ENCODE results near the gene ANKS4B. TPM values are rescaled to one million over a fixed set of nuclear protein-coding genes. Genes with fewer than 3 reads are reported as not detected.

The ANKS4B gene
- total RNA-seq, 1 experiment from 2014 or later: 0.09 TPM

DNA sequence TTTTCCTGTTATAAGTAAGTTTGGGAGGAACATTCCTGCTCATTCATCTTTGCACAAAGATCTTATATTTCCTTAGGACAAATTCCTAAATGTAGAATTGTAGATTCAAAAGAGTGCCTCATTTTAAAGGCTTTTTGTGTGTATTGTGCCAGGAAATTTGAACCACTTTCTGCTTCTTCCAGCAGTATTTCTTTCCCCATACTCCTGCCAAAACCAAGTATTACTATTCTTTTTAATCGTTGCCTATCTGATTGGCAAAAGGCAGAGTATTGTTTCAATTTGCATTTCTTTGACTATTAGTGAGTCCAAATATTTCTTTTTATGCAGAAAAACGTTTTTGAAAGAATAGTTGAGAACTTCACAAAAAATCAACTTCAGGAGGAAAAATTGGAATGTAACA lies 9.3 kb downstream of the ANKS4B start:
- H2BK12ac ChIP-seq (ENCODE audit: insufficient read length, low read depth, low read length): no peak overlapping the region
- H3K4me3 Mint-ChIP-seq: no peak overlapping the region
- no peak for DNase-seq
- H3K27ac ChIP-seq (ENCODE audit: insufficient read length, low read depth, low read length): no peak overlapping the region
- no peak overlapping the region for H2BK15ac ChIP-seq (ENCODE audit: low read depth, low read length)
- H3K27me3 ChIP-seq (ENCODE audit: insufficient read depth, low read length): no peaks in the 10 kb centered on the region
- no peaks in the 10 kb centered on the region for H3K79me2 ChIP-seq (ENCODE audit: insufficient read depth, low read length)
- no peaks in the 10 kb centered on the region for H3K9me3 Mint-ChIP-seq
- no peaks in the 10 kb centered on the region for H3K4me1 ChIP-seq (ENCODE audit: insufficient read depth, low read length)
- H3K18ac ChIP-seq (ENCODE audit: insufficient read length, low read depth, low read length): no peak overlapping the region
- no peak overlapping the region for H2BK20ac ChIP-seq (ENCODE audit: low read depth, low read length, poor library complexity, severe bottlenecking)
- no peak overlapping the region for H3K9ac ChIP-seq (ENCODE audit: extremely low read depth, insufficient read length, low read length)
- H3K9me3 ChIP-seq (ENCODE audit: control insufficient read depth, low read depth, low read length): no peaks in the 10 kb centered on the region
- H3K36me3 Mint-ChIP-seq (ENCODE audit: insufficient read depth in 1 of 3, low read depth in 3 of 3): no peaks in the 10 kb centered on the region
- no peak overlapping the region for H3T11ph ChIP-seq (ENCODE audit: low read length)
- no peak overlapping the region for H2BK120ac ChIP-seq (ENCODE audit: low read depth, low read length, poor library complexity, severe bottlenecking)
- no peaks in the 10 kb centered on the region for H4K20me1 ChIP-seq (ENCODE audit: control insufficient read depth, insufficient read depth, insufficient read length)
- no peak overlapping the region for H3K23ac ChIP-seq (ENCODE audit: insufficient read length, low read depth, low read length)
- H3K27me3 Mint-ChIP-seq (ENCODE audit: low read depth): no peaks in the 10 kb centered on the region
- H3K56ac ChIP-seq (ENCODE audit: insufficient read length, low read depth, low read length): no peak overlapping the region
- H3K27ac Mint-ChIP-seq: no peak overlapping the region
- no peaks in the 10 kb centered on the region for H3K23me2 ChIP-seq (ENCODE audit: insufficient read length, low read depth, low read length, poor library complexity, severe bottlenecking)
- no peak overlapping the region for H4K91ac ChIP-seq (ENCODE audit: insufficient read length, low read depth, low read length)
- H2AK5ac ChIP-seq (ENCODE audit: insufficient read length, low read length): no peak overlapping the region
- H3K4me1 Mint-ChIP-seq: peaks cover 8 to 10% of the 10 kb centered on the region in 2 experiments
- H3K79me1 ChIP-seq (ENCODE audit: insufficient read depth, low read depth, low read length, poor library complexity, severe bottlenecking): no peaks in the 10 kb centered on the region
- TF ChIP-seq, protein P1, sequence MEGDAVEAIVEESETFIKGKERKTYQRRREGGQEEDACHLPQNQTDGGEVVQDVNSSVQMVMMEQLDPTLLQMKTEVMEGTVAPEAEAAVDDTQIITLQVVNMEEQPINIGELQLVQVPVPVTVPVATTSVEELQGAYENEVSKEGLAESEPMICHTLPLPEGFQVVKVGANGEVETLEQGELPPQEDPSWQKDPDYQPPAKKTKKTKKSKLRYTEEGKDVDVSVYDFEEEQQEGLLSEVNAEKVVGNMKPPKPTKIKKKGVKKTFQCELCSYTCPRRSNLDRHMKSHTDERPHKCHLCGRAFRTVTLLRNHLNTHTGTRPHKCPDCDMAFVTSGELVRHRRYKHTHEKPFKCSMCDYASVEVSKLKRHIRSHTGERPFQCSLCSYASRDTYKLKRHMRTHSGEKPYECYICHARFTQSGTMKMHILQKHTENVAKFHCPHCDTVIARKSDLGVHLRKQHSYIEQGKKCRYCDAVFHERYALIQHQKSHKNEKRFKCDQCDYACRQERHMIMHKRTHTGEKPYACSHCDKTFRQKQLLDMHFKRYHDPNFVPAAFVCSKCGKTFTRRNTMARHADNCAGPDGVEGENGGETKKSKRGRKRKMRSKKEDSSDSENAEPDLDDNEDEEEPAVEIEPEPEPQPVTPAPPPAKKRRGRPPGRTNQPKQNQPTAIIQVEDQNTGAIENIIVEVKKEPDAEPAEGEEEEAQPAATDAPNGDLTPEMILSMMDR (conservative IDR thresholded peaks at IDR 0.05): no peak
- no peak overlapping the region for H4K5ac ChIP-seq (ENCODE audit: insufficient read length, low read depth, low read length)
- H3K4me2 ChIP-seq (ENCODE audit: insufficient read depth, insufficient read length, low read length): no peak overlapping the region
- no CpG with 5 or more reads among the region's 2 CpGs for WGBS (ENCODE audit: extremely low coverage, insufficient read length, low lambda C conversion rate)
- H3K14ac ChIP-seq (ENCODE audit: insufficient read depth, low read length): no peak overlapping the region
- H3K4ac ChIP-seq (ENCODE audit: low read depth, low read length): no peak overlapping the region
- no peak overlapping the region for H4K8ac ChIP-seq (replicated peaks; ENCODE audit: insufficient read length, low read depth, low read length)
- no peak overlapping the region for H2BK5ac ChIP-seq (ENCODE audit: insufficient read length, low read length)
- no peak overlapping the region for H2AFZ ChIP-seq (ENCODE audit: low read length)
